ENCODE data around the gene HOXD8.

GRCh38 chr2:176177580-176178037, 48.1 kb downstream of the HOXD8 start:
- TF ChIP-seq POLR2AphosphoS5 (IDR thresholded peaks at IDR 0.05; ENCODE audit: low read depth, low read length) (no peak), TCF12 (IDR thresholded peaks at IDR 0.05) (no peak), ZBTB33 (IDR thresholded peaks at IDR 0.05; ENCODE audit: borderline replicate concordance, low read depth) (no peak), CTCF (IDR thresholded peaks at IDR 0.05) (no peak)

Measured in SK-N-SH (cell line).